ENCODE measurements around the gene TP53AIP1.

DNA sequence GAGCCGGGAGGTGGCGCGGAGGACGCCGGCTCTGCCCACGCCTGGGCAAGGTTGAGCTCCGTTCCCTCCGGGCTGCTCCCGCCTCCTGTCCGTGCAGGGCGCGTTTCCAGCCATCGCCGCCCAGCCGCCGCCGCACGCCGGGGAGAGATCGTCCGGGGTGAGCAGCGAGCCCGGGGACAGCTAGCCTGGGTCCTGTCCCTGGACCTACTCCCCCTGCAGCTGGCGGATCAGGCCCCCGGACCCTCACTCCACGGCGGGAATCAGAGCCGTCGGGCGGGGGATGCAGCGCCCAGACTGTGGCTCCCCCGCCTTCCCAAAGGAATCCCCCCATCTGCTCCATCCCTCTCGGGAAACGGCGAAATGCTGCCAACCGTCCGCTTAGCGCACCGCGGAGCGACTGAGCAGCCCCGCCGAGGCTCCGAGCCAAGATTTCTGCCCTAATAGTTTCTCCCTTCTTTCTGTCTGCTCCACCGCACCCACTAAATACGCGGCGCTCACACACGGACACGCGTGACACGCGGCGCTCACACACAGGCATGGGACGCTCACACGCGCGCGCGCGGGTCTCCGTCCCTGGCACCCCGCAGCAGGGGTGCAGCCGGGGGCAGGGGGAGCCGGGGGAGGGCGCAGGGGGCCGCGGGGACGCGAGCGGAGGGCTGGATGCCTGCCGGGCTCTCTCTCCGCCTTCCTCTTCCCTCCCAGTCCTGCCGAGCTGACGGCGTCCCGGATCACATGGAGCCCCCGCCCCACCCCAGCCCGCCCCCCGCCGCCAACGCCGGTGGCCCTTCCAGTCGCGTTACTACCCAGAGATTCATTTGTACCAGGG is 51.9 kb downstream of the TP53AIP1 start, which contains the start of gene KCNJ5:
- TF ChIP-seq, protein P1, sequence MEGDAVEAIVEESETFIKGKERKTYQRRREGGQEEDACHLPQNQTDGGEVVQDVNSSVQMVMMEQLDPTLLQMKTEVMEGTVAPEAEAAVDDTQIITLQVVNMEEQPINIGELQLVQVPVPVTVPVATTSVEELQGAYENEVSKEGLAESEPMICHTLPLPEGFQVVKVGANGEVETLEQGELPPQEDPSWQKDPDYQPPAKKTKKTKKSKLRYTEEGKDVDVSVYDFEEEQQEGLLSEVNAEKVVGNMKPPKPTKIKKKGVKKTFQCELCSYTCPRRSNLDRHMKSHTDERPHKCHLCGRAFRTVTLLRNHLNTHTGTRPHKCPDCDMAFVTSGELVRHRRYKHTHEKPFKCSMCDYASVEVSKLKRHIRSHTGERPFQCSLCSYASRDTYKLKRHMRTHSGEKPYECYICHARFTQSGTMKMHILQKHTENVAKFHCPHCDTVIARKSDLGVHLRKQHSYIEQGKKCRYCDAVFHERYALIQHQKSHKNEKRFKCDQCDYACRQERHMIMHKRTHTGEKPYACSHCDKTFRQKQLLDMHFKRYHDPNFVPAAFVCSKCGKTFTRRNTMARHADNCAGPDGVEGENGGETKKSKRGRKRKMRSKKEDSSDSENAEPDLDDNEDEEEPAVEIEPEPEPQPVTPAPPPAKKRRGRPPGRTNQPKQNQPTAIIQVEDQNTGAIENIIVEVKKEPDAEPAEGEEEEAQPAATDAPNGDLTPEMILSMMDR (conservative IDR thresholded peaks at IDR 0.05; ENCODE audit: low read depth, low read length) = no peak
- TF ChIP-seq EZH2 (IDR thresholded peaks at IDR 0.05; ENCODE audit: borderline replicate concordance, low read depth, low read length, poor library complexity, severe bottlenecking) = no peak

Measured in A673 (cell line).